ENCODE measurements around the gene MSI2.
A peak's percentile ranks its signal among the peaks of the same experiment; 100 is the strongest.

The MSI2 gene

GRCh38 chr17:57397402-57397801 lies 141.1 kb downstream of the MSI2 start:
- H3K27ac ChIP-seq: no peak overlapping the region
- ChIA-PET POLR2A (ENCODE audit: low non-redundant PET) (no interaction called here), CTCF (no interaction called here)
- no peak for DNase-seq (ENCODE audit: low spot score)
- TF ChIP-seq CTCF (conservative IDR thresholded peaks at IDR 0.05; ENCODE audit: low read depth): no peak

- ChIA-PET POLR2A (ENCODE audit: low non-redundant PET) (no interaction called here), CTCF (interaction anchor here (1.2 kb wide), 1 partner anchor 156 kb away, joined by 3 read pairs; no protein-coding TSS in a partner anchor)
- no peak overlapping the region for H3K27ac ChIP-seq
- no peak for DNase-seq (ENCODE audit: low spot score)
- no peak for TF ChIP-seq CTCF (conservative IDR thresholded peaks at IDR 0.05; ENCODE audit: low read depth)
Observed at GRCh38 chr17:57399690-57400089, 143.4 kb downstream of the MSI2 start.

GRCh38 chr17:57400648-57401047 lies 144.3 kb downstream of the MSI2 start:
- ChIA-PET CTCF (interaction anchor here (0.5 to 0.8 kb wide), 2 partner anchors 25 to 66 kb away, joined by 4 to 5 read pairs; no protein-coding TSS in a partner anchor), POLR2A (ENCODE audit: low non-redundant PET) (no interaction called here)

GRCh38 chr17:57401556-57402488 lies 145.5 kb downstream of the MSI2 start:
- POLR2A ChIA-PET (ENCODE audit: low non-redundant PET): no interaction called here
- DNase-seq (ENCODE audit: low spot score): no peak
- H3K27ac ChIP-seq: peak overlapping the region; percentile 78
- CTCF ChIA-PET: interaction anchor here (0.6 to 0.8 kb wide), 2 partner anchors 159 to 207 kb away, joined by 3 to 4 read pairs; no protein-coding TSS in a partner anchor
- TF ChIP-seq CTCF (conservative IDR thresholded peaks at IDR 0.05; ENCODE audit: low read depth): no peak

More at GRCh38 chr17:57400648-57401047, 144.3 kb downstream of the MSI2 start:
- H3K27ac ChIP-seq: no peak overlapping the region
- no peak for DNase-seq (ENCODE audit: low spot score)
- no peak for TF ChIP-seq CTCF (conservative IDR thresholded peaks at IDR 0.05; ENCODE audit: low read depth)

GRCh38 chr17:57402681-57403180 lies 146.4 kb downstream of the MSI2 start:
- ChIA-PET CTCF (interaction anchor here (0.6 kb wide), 2 partner anchors 160 to 162 kb away, joined by 3 to 5 read pairs; no protein-coding TSS in a partner anchor), POLR2A (ENCODE audit: low non-redundant PET) (no interaction called here)
- TF ChIP-seq CTCF (conservative IDR thresholded peaks at IDR 0.05; ENCODE audit: low read depth): no peak
- no peak for DNase-seq (ENCODE audit: low spot score)
- peak overlapping the region; percentile 78 for H3K27ac ChIP-seq

- peak overlapping the region; percentile 78 for H3K27ac ChIP-seq
- no peak for TF ChIP-seq CTCF (conservative IDR thresholded peaks at IDR 0.05; ENCODE audit: low read depth)
- CTCF ChIA-PET: interaction anchor here (0.6 kb wide), 1 partner anchor 162 kb away, joined by 5 read pairs; no protein-coding TSS in a partner anchor
- POLR2A ChIA-PET (ENCODE audit: low non-redundant PET): no interaction called here
- DNase-seq (ENCODE audit: low spot score): no peak
Observed at GRCh38 chr17:57403236-57403635, 146.9 kb downstream of the MSI2 start.
